KG1 (cell line): ENCODE results near the gene EED.
"Not testable (repeated sequence)": the region's sequence is repeated elsewhere in the genome, so short reads cannot be mapped to it uniquely, and the experiment has no call there.

Experiments used
- DNase-seq: peaks from one replicate; lab custom pipeline; 2025; lab: John Stamatoyannopoulos, UW

EED gene

DNA sequence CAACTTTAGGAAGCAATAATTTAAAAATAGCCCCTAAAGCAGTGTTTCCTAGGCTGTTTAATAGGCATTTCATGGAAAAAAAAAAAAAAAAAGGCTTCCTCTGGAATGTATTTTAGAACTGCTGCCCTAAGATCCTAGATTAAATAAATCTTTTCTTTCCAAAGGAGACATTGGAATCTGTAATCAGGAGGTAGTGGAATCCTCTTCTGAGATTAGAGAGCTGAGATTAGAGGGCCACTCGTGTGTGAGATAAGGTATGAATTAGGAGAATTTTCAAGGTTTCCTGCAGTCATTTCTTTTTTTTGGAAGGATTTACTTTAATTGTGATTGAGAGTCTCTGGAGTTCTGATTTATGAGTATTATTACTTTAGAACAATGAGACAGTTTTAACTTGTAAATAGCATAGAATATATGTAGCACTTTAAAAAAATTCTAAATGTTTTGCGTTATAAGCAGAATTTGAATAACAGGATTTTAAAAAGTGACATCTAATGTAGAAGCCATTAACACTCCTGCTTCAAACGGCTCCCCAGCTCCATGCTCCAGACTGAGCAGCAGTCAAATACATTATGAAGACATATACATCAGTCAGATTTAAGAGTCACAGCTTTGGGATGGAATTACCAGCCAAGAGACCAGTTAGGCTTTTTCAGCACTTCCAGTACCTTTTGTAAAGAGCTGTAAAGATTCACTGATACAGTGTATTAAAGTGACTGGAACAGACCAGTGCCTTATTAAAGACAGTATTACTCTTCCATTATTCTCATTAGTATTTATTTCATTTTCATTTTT is 5.0 kb downstream of the EED start:
- no peak for DNase-seq

- no peak for DNase-seq
These were observed 6.8 kb downstream of the EED start for GRCh38 chr11:86251345-86251744.

DNA sequence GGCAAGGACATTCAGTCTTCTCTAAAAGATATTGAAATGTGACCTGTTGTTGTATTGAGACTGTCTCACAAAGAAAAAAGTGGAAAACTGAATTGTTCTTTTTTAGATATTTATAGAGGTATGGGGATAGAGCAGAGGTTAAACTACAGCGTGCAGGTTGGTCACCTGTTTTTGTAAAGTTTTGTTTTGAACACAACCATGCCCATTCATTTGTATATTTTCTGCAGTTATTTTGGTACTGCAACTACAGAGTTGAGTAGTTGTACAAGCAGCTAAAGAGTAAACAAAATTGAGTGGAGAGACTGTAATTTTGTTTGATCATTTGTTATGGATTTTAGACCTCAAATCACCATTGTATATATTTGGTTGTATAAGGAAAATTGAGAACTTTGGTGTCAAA is 11.3 kb downstream of the EED start:
- no peak for DNase-seq

DNA sequence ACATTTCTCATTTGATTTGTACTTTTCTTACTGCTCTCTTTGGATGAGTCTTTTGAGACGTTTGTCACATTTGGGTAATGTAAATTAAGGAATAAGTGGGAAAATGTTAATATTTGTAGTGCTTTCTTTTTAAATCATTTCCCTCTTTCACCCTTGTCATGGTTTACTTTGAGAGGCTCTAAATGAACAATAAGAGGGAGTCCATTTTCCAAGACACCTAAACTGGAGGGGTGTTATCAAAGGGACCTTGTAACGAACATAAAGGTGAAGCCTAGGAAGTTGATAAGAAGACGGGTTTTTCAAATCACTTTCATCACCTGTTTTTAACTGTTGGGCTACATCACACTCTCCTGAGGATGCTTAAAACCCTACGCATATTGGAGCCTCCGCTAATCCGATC is 12.1 kb downstream of the EED start:
- no peak for DNase-seq

DNA sequence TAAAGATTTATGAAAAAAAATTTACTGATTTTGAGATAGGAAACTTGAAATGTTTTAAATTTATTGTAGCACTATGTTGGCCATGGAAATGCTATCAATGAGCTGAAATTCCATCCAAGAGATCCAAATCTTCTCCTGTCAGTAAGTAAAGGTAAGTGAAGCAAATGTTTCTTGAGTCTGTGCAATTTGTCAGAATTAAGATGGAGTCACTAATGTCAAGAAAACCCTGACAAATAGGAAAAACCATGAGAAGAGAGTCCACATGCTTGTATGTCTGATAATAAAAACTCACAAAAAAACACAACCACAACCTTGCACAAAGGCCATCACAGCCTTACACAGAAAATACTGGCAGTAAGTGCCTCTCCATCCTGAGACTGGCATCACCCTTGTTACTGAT is 12.9 kb downstream of the EED start:
- DNase-seq, result no peak

GRCh38 chr11:86259730-86260129 is 15.2 kb downstream of the EED start:
- no peak for DNase-seq

GRCh38 chr11:86261328-86261727 is 16.8 kb downstream of the EED start:
- DNase-seq, result no peak

DNA sequence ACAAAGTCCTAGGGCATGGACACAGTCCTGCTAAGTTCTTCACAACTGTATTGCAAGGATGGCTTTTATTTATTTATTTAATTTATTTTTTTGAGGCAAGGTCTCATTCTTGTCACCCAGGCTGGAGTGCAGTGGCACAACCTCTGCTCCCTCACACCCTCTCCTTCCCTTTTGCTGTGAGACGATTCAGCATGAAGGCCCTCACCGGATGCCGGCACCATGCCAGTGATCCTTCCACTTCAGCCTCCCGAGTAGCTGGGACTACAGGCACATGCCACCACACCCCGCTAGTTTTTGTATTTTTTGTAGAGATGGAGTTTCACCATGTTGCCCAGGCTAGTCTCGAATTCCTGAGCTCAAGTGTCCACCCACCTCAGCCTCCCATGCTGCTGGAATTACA is 17.8 kb downstream of the EED start:
- DNase-seq, result no peak

DNA sequence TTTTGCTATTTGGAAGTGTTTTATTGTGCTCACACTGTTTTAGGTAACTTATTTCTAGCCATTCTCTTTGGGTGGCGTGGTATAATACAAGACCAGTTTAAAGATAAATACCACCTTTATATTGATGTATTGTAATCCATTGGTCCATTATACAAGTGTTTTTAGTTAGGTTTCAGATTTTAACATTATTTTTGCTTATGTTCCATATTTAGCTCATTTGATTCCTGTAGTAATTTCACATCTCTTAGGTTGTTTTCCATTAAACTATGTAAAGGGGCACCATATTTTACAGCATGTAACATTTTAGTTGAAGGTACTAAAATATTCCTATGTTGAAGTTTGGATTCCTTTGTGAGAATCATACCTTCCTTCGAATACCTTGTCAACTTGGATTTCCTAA is 20.1 kb downstream of the EED start:
- DNase-seq, result no peak

DNA sequence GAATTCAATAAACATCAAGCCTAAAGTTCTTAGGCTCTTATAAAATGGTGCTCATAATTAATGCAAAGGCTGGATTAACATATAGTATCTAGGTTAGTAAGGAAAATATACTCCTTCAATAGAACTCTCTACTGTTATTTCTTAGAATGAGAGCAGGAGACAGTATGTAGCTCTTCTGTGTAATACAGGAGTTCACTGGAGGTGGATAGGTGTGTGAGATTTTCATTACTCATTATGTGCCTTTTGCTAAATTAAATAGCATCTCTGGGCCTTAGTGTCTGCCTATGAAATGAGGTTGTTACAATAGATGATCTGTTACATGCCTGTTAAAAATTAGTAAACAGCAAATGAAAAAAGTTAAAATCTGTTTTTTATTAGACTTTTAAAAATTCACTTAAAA is 20.6 kb downstream of the EED start:
- no peak for DNase-seq

DNA sequence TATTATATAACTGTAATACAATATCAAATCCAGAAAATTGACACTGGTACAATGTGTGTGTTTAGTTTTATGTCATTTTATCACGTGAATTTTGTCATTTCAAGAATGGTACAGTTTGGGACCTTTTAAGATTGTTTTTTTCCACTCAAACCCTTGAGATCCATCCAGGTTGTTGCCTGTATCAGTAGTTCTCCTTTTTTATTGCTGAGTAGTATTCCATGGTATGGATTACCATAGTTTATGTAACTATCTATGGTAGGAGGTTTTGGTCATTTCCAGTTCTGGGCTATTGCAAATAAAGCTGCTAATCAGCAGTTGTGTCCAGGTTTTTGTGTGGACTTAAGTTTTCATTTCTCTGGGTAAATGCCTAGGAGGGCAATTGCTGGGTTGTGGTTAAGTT is 25.1 kb downstream of the EED start:
- DNase-seq, result no peak

DNA sequence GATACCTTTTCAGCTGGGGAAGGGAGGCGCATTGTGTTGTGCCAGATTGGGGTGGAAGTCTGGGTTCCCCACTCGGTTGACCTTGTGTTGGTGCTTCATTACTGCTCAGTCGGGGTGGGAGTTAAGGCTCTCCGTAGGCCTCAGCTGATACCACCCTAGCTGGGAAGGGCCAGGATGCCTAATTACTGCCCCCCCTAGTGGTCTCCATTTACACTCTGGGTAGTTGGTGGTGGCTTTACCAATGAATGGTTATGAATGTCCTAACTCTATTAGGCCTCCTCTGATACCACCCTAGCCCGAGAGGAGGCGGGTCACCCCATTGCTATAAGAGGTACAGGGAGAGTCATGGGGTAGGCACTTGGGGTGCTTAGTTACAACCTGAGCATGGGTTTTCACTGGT is 29.9 kb downstream of the EED start:
- no peak for DNase-seq

- no peak for DNase-seq
These were observed 30.4 kb downstream of the EED start for GRCh38 chr11:86274999-86275398.

- DNase-seq, result no peak
These were observed 31.2 kb downstream of the EED start for GRCh38 chr11:86275493-86276370.

- no peak for DNase-seq
These were observed 33.2 kb downstream of the EED start for GRCh38 chr11:86277741-86278140.

GRCh38 chr11:86278226-86278625 is 33.7 kb downstream of the EED start:
- DNase-seq, result no peak

DNA sequence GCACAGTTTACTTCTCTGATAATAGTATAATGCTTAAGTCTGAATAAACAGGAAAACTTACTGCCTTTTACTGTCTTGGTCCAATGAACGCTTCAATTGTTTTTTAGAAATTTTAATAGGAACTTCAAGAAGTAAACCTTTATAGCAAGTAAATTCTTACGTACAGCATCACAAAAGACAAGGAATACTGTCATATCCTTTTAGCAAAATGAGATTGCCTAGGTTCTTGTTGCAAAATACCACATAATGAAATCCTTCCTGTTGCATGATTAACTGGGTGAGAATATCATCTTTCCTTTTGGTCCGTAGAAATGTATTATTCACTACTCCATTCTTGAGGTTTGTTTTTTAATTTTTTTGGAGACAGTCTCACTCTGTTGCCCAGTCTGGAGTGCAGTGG is 35.2 kb downstream of the EED start:
- DNase-seq, result no peak

DNA sequence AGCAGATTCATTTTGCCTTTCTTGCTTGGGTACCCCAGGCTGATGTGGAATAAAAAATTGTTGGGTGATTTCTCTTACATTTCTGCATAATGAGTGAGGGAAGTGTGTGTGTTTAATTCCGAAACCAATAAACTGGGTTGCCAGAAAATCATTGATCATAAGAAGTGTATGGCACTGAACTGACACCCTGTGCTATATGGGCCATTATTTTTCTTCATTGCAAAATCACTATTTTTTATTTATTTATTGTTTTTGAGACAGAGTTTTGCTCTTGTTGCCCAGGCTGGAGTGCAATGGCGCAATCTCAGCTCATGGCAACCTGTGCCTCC is 42.9 kb downstream of the EED start:
- DNase-seq, result no peak

DNA sequence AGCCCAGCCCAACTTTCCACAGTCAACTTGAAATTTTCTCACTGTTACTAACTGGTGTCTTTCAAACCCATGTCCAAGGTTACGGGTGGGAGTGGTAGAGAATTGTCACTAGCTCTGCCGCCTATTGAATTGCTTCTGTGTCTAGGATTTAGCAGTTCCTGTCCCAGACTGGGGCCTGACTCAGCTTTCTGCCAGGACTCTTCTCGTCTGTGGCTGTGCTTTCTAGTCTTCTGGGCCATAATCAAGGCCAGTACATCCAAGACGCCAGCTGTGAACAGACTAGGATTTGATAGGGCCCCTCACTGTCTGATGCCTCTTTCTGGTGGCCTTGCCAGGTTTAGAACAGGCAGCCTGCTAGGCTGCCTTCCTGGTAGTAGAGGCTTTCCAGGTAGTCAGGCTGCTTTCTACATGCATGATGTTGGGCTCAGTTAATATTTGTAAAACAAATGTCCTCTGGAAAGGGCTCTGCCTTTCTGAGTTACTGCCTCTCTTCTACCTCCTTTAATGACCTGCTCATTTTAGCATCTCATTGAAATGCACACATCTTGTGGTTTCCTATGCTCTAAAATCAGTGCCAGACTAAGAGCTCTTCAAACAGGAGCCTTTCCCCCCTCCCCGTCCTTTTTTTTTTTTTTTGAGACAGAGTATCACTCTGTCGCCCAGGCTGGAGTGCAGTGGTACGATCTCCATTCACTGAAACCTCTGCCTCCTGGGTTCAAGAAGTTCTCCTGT is 44.4 kb downstream of the EED start:
- DNase-seq, result no peak

- not testable (repeated sequence) for DNase-seq
These were observed 45.1 kb downstream of the EED start for GRCh38 chr11:86289508-86290280.

GRCh38 chr11:86291466-86292262 is 47.1 kb downstream of the EED start:
- DNase-seq, result peak; percentile 71
